Measurements from ENCODE around the gene ZNF652.
A peak's percentile ranks its signal among the peaks of the same experiment; 100 is the strongest.
"Not testable (repeated sequence)": the region's sequence is repeated elsewhere in the genome, so short reads cannot be mapped to it uniquely, and the experiment has no call there.

ZNF652 gene

GRCh38 chr17:49369089-49369488 lies 7.0 kb upstream of the ZNF652 start:
- no peak for DNase-seq (ENCODE audit: low spot score)
- H3K27ac ChIP-seq: no peak overlapping the region
- no peak for TF ChIP-seq CTCF (conservative IDR thresholded peaks at IDR 0.05; ENCODE audit: low read depth)
- ChIA-PET CTCF (interaction anchor here (0.6 to 1.6 kb wide), 3 partner anchors 11 to 308 kb away, joined by 3 to 4 read pairs (median 3); no protein-coding TSS in a partner anchor), POLR2A (ENCODE audit: low non-redundant PET) (interaction anchor here (0.6 kb wide), 1 partner anchor 94 kb away, joined by 3 read pairs; no protein-coding TSS in a partner anchor)

GRCh38 chr17:49365667-49366066 lies 3.6 kb upstream of the ZNF652 start:
- TF ChIP-seq CTCF (conservative IDR thresholded peaks at IDR 0.05; ENCODE audit: low read depth): no peak
- DNase-seq (ENCODE audit: low spot score): no peak
- no peak overlapping the region for H3K27ac ChIP-seq
- CTCF ChIA-PET: interaction anchor here (0.6 kb wide), 1 partner anchor 1681 kb away, joined by 3 read pairs; no protein-coding TSS in a partner anchor
- POLR2A ChIA-PET (ENCODE audit: low non-redundant PET): no interaction called here

- CTCF ChIA-PET: interaction anchor here (0.6 to 0.7 kb wide), 3 partner anchors 8 to 1338 kb away, joined by 3 to 9 read pairs (median 4); no protein-coding TSS in a partner anchor
- DNase-seq (ENCODE audit: low spot score); H3K27ac ChIP-seq; POLR2A ChIA-PET (ENCODE audit: low non-redundant PET): not testable (repeated sequence)
Measured at GRCh38 chr17:49365126-49365525, 3.1 kb upstream of the ZNF652 start.

DNA sequence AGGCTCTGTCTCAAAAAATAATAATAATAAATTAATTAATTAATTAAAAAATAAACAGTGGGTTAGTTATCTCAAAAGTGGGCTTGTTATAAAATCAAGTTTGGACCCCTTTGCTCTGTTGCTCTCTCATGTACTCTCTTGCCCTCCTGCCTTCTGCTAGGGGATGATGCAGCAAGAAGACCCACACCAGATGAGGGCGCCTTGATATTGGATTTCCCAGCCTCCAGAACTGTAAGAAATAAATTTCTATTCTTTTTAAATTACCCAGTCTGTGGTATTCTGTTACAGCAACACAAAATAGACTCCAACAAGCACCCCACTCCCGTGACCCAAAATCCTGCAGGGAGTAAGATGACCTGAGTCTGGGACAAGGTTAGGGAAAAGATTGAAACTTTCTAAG lies 2.1 kb upstream of the ZNF652 start:
- DNase-seq (ENCODE audit: low spot score): no peak
- CTCF ChIA-PET: no interaction called here
- POLR2A ChIA-PET (ENCODE audit: low non-redundant PET): no interaction called here
- no peak overlapping the region for H3K27ac ChIP-seq
- no peak for TF ChIP-seq CTCF (conservative IDR thresholded peaks at IDR 0.05; ENCODE audit: low read depth)

GRCh38 chr17:49363251-49363650 lies 1.2 kb upstream of the ZNF652 start:
- ChIA-PET CTCF (no interaction called here), POLR2A (ENCODE audit: low non-redundant PET) (no interaction called here)
- TF ChIP-seq CTCF (conservative IDR thresholded peaks at IDR 0.05; ENCODE audit: low read depth): no peak
- no peak for DNase-seq (ENCODE audit: low spot score)
- no peak overlapping the region for H3K27ac ChIP-seq

DNA sequence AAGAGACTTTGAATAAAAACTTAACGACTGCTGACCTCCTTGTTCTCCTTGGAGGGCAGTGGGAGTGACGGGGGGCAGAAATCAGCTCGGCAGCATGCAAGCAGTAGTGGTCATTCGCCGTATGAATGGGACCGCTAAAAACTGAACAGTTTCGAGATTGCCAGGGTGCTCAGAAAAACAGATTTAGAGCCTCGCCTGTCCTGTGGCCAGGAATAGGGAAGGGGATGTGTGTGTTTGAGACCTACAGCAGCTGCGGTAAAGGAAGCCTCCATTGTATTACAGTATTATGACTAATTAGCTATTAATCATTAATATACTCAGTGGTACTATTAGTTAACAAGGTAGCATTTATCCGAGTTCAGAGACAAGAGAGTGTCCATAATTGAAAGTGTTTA lies 670 bp upstream of the ZNF652 start:
- peak; percentile 9 for DNase-seq (ENCODE audit: low spot score)
- peak overlapping the region; percentile 93 for H3K27ac ChIP-seq
- ChIA-PET POLR2A (ENCODE audit: low non-redundant PET) (no interaction called here), CTCF (interaction anchor here (0.7 kb wide), 1 partner anchor 470 kb away, joined by 5 read pairs; no protein-coding TSS in a partner anchor)
- no peak for TF ChIP-seq CTCF (conservative IDR thresholded peaks at IDR 0.05; ENCODE audit: low read depth)

- no peak for TF ChIP-seq CTCF (conservative IDR thresholded peaks at IDR 0.05; ENCODE audit: low read depth)
- ChIA-PET CTCF (no interaction called here), POLR2A (ENCODE audit: low non-redundant PET) (interaction anchor here (0.5 to 0.9 kb wide), 2 partner anchors 15 to 147 kb away, joined by 3 to 4 read pairs; no protein-coding TSS in a partner anchor)
- DNase-seq (ENCODE audit: low spot score): peak; percentile 55
- peak overlapping the region; percentile 93 for H3K27ac ChIP-seq
Measured at GRCh38 chr17:49361129-49361901, 735 bp downstream of the ZNF652 start.

Data from RWPE1 (cell line).